ENCODE data around the gene TANK. TPM values are rescaled to one million over a fixed set of nuclear protein-coding genes. Genes with fewer than 3 reads are reported as not detected.

Gene TANK
- total RNA-seq, 4 donors from 2014 or later = 76.9 to 115 (median 98.1) TPM

GRCh38 chr2:161199912-161200701 is 39.9 kb downstream of the TANK start:
- Histone ChIP-seq H3K4me3 (replicated peaks in 1 of 3) (no peak overlapping the region), H3K36me3 (peaks cover 3 to 8% of the 10 kb centered on the region in 2 donors), H3K27me3 (no peaks in the 10 kb centered on the region), H3K4me1 (no peaks in the 10 kb centered on the region), H3K27ac (no peak overlapping the region), H3K9me3 (no peaks in the 10 kb centered on the region)
- no peak for DNase-seq
- intact Hi-C loops (cut with DNase I) = no loop called here
- TF ChIP-seq CTCF (IDR thresholded peaks at IDR 0.05) (no peak), POLR2A (IDR thresholded peaks at IDR 0.05) (no peak)
- 90 to 94% methylated on average over 4 of the region's 4 CpGs for WGBS, 2 donors

GRCh38 chr2:161204846-161205245 is 44.6 kb downstream of the TANK start:
- Histone ChIP-seq H3K27me3 (no peaks in the 10 kb centered on the region), H3K36me3 (peaks cover 7 to 9% of the 10 kb centered on the region in 2 donors), H3K27ac (no peak overlapping the region), H3K4me3 (replicated peaks in 1 of 3) (no peak overlapping the region), H3K9me3 (no peaks in the 10 kb centered on the region), H3K4me1 (peaks cover 13% of the 10 kb centered on the region in 2 donors)
- DNase-seq = no peak
- intact Hi-C loops (cut with DNase I) = no loop called here
- TF ChIP-seq CTCF (IDR thresholded peaks at IDR 0.05) (no peak), POLR2A (IDR thresholded peaks at IDR 0.05) (no peak)
- 87 to 89% methylated on average over 3 of the region's 3 CpGs for WGBS, 2 donors

- no peak overlapping the region for H3K4me3 ChIP-seq (replicated peaks in 1 of 3)
- peaks cover 13% of the 10 kb centered on the region in 2 donors for H3K4me1 ChIP-seq
- WGBS, 2 donors = 76 to 86% methylated on average over 1 of the region's 1 CpG
- no peak for DNase-seq
- no peak for TF ChIP-seq POLR2A (IDR thresholded peaks at IDR 0.05)
- H3K36me3 ChIP-seq = peaks cover 7 to 9% of the 10 kb centered on the region in 2 donors
- intact Hi-C loops (cut with DNase I) = no loop called here
- no peak overlapping the region for H3K27ac ChIP-seq
- no peaks in the 10 kb centered on the region for H3K9me3 ChIP-seq
- H3K27me3 ChIP-seq = no peaks in the 10 kb centered on the region
Observed at GRCh38 chr2:161206471-161207032, 46.3 kb downstream of the TANK start.

DNA sequence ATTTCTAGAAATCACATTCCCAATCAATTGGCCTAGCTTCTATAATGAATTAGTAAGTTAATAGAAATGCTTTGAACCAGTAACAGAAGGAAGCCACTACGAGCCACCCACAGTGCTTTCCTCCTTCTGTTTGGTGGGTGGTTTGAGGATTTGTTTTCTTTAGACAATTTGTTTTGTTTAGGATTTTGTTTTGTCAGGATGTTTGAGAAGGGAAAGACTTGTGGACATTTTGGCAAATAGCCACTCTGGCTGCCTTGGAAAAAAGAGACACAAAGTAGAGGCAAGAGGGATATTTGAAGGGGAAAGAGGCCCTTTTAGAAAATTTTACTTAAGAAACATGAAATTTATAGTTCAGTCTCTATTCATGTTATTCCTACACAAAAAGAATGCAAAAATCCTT is 47.7 kb downstream of the TANK start:
- 41 to 64% methylated on average over 1 of the region's 1 CpG for WGBS, 2 donors
- intact Hi-C loops (cut with DNase I) = no loop called here
- Histone ChIP-seq H3K36me3 (peaks cover 7 to 9% of the 10 kb centered on the region in 2 donors), H3K27me3 (no peaks in the 10 kb centered on the region), H3K4me1 (peaks cover 13% of the 10 kb centered on the region in 2 donors), H3K9me3 (no peaks in the 10 kb centered on the region), H3K27ac (no peak overlapping the region), H3K4me3 (replicated peaks in 1 of 3) (no peak overlapping the region)
- DNase-seq = peak in 1 of 2 donors; percentile 19
- no peak for TF ChIP-seq POLR2A (IDR thresholded peaks at IDR 0.05)
- no peak for TF ChIP-seq CTCF (IDR thresholded peaks at IDR 0.05)

GRCh38 chr2:161208527-161209139 is 48.4 kb downstream of the TANK start:
- H3K9me3 ChIP-seq = no peaks in the 10 kb centered on the region
- TF ChIP-seq POLR2A (IDR thresholded peaks at IDR 0.05) (no peak), CTCF (IDR thresholded peaks at IDR 0.05) (no peak)
- 75 to 91% methylated on average over 4 of the region's 4 CpGs for WGBS, 2 donors
- no peak overlapping the region for H3K4me3 ChIP-seq (replicated peaks in 1 of 3)
- H3K4me1 ChIP-seq = peaks cover 13% of the 10 kb centered on the region in 2 donors
- no peak overlapping the region for H3K27ac ChIP-seq
- peaks cover 7 to 9% of the 10 kb centered on the region in 2 donors for H3K36me3 ChIP-seq
- intact Hi-C loops (cut with DNase I) = no loop called here
- no peak for DNase-seq
- no peaks in the 10 kb centered on the region for H3K27me3 ChIP-seq
